HT1080 (cell line): ENCODE results near the gene PIGX. TPM values are rescaled to one million over a fixed set of nuclear protein-coding genes. Genes with fewer than 3 reads are reported as not detected.

Experiments used
- DNase-seq: peaks from one replicate; pipeline ENCODE4 v3.0.0-alpha.2; 2015; ENCODE audit warnings: low read depth
- polyA plus RNA-seq, 2 experiments: library from polyadenylated mRNA; depleted of rRNA; stranded (reverse); fragments of >200 nt; gene quantifications; 2 replicates each; pipeline ENCODE4 v1.2.3, GENCODE V29; 2015
- total RNA-seq: library from RNA; depleted of rRNA; stranded (reverse); fragments of >200 nt; shearing (Covaris generic); gene quantifications from 2 replicates; pipeline ENCODE4 v1.2.3, GENCODE V29; 2014; rRNA removed

PIGX gene
- 33.6 and 37.0 TPM in 2 replicates for total RNA-seq
- 38.0 and 41.9 TPM in 2 replicates for polyA plus RNA-seq (2015; cell fraction: cytosol; rRNA removed)
- 17.6 and 18.7 TPM in 2 replicates for polyA plus RNA-seq (2015; cell fraction: nucleus; rRNA removed)

- DNase-seq: peak; percentile 83
Observed at GRCh38 chr3:196711838-196712513, at the start of gene PIGX, which contains the start of gene CEP19. TSS of gene PIGX (plus strand) at chr3:196712377. TSS of gene CEP19 (minus strand) at chr3:196712250. CDS start at chr3:196708657, 3,593 bp downstream.

DNA sequence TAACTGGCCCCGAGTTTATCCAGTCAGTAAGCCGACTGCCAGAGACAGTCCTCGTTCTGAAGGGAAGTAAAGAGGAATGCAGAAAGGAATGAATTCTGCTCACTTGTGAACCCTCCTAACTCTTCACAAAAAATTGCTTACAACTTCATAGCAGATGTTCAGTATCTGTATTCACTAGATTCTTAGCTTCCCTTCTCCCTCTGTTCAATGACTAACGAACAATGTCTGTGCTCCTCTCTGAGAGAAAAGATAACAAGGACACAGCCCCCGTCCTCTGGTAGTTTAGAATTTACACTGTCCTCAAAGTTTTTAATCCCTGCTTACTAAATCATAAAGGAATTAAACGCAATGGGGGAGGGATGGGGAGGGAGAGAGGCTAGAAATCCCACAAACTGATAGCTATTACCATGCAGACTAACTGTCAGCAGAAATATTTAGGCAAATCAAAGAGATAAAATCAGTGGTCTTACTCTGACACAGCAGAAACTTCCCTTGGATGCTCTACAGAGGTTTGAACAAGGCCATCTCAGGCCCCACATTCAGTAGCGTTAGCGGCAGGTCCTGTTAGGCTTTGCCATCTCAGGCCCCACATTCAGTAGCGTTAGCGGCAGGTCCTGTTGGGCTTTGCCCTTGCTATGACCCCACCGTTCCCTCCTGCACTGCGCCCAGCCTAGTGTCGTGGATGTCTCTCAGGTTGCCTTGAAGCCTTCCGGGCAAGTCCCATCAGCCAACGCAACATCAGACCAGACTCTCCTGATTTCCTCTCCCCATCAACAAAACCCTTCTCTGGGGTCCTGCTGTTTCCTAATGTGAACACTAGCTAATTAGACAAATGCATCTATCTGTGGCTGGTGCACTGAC is 49.2 kb upstream of the PIGX start:
- DNase-seq: no peak

- peak; percentile 99 for DNase-seq
Observed at GRCh38 chr3:196666001-196666867, 45.9 kb upstream of the PIGX start.

- no peak for DNase-seq
Observed at GRCh38 chr3:196667056-196667825, 44.9 kb upstream of the PIGX start.

- no peak for DNase-seq
Observed at GRCh38 chr3:196670339-196670738, 41.8 kb upstream of the PIGX start.

DNA sequence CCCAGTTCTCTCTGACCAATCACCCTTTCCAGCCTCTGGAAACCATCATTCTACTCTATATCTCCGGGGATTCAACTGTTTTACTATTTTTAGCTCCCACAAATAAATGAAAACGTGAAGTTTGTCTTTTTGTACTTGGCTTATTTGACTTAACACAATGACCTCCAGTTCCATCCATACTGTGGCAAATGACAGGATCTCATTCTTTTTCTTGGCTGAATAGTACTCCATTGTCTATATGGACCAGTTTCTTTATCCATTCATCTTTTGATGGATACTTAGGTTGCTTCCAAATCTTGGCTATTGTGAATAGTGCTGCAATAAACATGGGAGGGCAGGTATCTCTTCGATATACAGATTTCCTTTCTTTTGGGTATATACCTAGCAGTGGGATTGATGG is 38.5 kb upstream of the PIGX start:
- DNase-seq: no peak

- DNase-seq: no peak
Observed at GRCh38 chr3:196677353-196677752, 34.8 kb upstream of the PIGX start.

GRCh38 chr3:196677931-196678330 is 34.2 kb upstream of the PIGX start:
- no peak for DNase-seq

GRCh38 chr3:196684548-196685407 is 27.4 kb upstream of the PIGX start:
- peak; percentile 77 for DNase-seq

- no peak for DNase-seq
Observed at GRCh38 chr3:196686436-196686835, 25.7 kb upstream of the PIGX start.

GRCh38 chr3:196688349-196688748 is 23.8 kb upstream of the PIGX start:
- peak; percentile 64 for DNase-seq

DNA sequence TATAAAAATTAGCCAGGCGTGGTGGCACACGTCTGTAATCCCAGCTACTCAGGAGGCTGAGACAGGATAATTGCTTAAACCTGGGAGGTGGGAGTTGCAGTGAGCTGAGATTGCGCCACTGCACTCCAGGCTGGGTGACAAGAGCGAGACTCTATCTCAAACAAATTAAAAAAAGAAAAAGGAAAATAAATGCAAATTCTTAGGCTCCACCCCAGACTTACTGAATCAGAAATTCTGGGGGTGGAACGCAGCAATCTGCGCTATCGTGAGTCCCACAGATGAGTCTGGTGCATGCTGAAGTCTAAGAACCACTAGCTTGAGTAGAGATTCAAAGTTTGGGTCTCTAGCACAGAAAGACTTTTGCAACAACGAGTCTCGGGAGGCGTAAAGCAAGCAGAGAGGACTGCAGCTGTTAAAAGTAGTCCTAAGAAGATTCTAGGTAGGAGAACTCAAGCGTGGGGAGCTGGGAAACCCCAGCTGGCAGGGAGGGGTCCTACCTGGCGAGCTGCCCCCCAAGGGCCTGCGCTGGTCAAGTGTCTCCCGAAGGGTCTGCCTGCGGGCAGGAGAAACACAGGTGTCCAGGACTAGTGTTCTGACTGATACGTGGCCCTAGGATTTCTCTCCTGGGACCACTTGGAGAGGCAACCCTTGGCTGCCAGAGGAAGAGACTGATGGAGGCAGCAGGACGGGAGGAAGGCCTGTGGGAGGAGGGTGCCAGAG is 22.1 kb upstream of the PIGX start:
- DNase-seq: no peak

DNA sequence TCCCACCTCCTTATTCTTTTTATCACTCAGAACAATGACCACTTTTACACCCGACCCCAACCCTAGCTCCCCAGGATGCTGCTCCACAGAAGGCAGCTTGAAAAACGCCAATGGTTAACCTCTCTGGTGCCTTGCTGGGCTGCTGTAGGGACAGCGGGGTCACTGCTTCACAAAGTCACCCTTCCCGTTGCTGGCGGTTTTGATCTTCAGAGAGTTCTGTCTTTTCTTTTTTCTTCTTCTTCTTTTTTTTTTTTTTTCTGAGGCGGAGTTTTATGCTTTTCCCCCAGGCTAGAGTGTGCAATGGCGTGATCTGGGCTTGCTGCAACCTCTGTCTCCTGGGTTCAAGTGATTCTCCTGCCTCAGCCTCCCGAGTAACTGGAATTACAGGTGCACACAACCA is 20.8 kb upstream of the PIGX start:
- DNase-seq: no peak

GRCh38 chr3:196694202-196694638 is 18.0 kb upstream of the PIGX start:
- DNase-seq: peak; percentile 41

- no peak for DNase-seq
Observed at GRCh38 chr3:196694941-196695848, 17.0 kb upstream of the PIGX start.

DNA sequence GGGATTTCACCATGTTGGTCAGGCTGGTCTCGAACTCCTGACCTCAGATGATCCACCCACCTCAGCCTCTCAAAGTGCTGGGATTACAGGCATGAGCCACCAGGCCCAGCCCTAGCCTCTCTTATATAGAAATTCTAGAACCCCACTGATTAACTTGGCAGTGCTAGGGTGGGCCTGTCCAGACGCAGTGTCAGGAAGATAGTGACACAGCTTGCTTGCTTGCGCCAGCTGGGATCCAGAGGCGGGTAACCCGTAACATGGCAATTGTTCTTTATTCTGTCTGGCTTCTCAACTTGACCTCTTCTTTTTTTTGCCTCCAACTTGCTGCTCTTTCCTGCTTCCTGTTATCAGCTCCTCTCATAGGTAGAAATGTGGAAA is 16.3 kb upstream of the PIGX start:
- no peak for DNase-seq

GRCh38 chr3:196697270-196697669 is 14.9 kb upstream of the PIGX start:
- DNase-seq: no peak

GRCh38 chr3:196699749-196700148 is 12.4 kb upstream of the PIGX start:
- no peak for DNase-seq
